GM18861 (cell line): ENCODE results near the gene LAPTM5.
"Not testable (repeated sequence)": the region's sequence is repeated elsewhere in the genome, so short reads cannot be mapped to it uniquely, and the experiment has no call there.

Source experiments
- ATAC-seq: cut with Tn5 transposase; IDR thresholded peaks from one replicate; pipeline ENCODE4 v1.9.1; 2021; ENCODE audit not compliant: unreplicated experiment

The LAPTM5 gene

GRCh38 chr1:30757352-30758120 lies at the start of gene LAPTM5:
Gene LAPTM5 (minus strand): TSS chr1:30757774. CDS start chr1:30757745, 29 bp downstream.
- ATAC-seq = no peak

- no peak for ATAC-seq
These were observed 49.1 kb upstream of the LAPTM5 start for GRCh38 chr1:30806381-30807317.

- no peak for ATAC-seq
These were observed 47.9 kb upstream of the LAPTM5 start for GRCh38 chr1:30805304-30806003.

- ATAC-seq = no peak
These were observed 47.2 kb upstream of the LAPTM5 start for GRCh38 chr1:30804822-30805221.

- ATAC-seq = no peak
These were observed 46.8 kb upstream of the LAPTM5 start for GRCh38 chr1:30804352-30804751.

GRCh38 chr1:30803562-30803961 lies 46.0 kb upstream of the LAPTM5 start:
- no peak for ATAC-seq

GRCh38 chr1:30801771-30802198 lies 44.2 kb upstream of the LAPTM5 start:
- ATAC-seq = no peak

GRCh38 chr1:30799233-30799511 lies 41.6 kb upstream of the LAPTM5 start:
- ATAC-seq = no peak

GRCh38 chr1:30798389-30799232 lies 41.0 kb upstream of the LAPTM5 start:
- ATAC-seq = no peak

- ATAC-seq = no peak
These were observed 37.5 kb upstream of the LAPTM5 start for GRCh38 chr1:30795026-30795425.

- ATAC-seq = no peak
These were observed 36.7 kb upstream of the LAPTM5 start for GRCh38 chr1:30794260-30794659.

- ATAC-seq = no peak
These were observed 35.6 kb upstream of the LAPTM5 start for GRCh38 chr1:30793209-30793608.

- no peak for ATAC-seq
These were observed 34.3 kb upstream of the LAPTM5 start for GRCh38 chr1:30791868-30792267.

GRCh38 chr1:30790850-30791778 lies 33.5 kb upstream of the LAPTM5 start:
- ATAC-seq = no peak

- ATAC-seq = not testable (repeated sequence)
These were observed 32.6 kb upstream of the LAPTM5 start for GRCh38 chr1:30790256-30790525.

GRCh38 chr1:30789388-30790255 lies 32.0 kb upstream of the LAPTM5 start:
- ATAC-seq = no peak

- no peak for ATAC-seq
These were observed 31.2 kb upstream of the LAPTM5 start for GRCh38 chr1:30788580-30789387.
